ENCODE results near the gene ARHGDIA.

ARHGDIA gene

GRCh38 chr17:81905993-81906392, 34.9 kb upstream of the ARHGDIA start:
- no peak for DNase-seq (ENCODE audit: low spot score)

GRCh38 chr17:81905424-81905875, 34.3 kb upstream of the ARHGDIA start:
- no peak for DNase-seq (ENCODE audit: low spot score)

GRCh38 chr17:81904600-81905423, 33.7 kb upstream of the ARHGDIA start:
- DNase-seq (ENCODE audit: low spot score) = no peak

- DNase-seq (ENCODE audit: low spot score) = no peak
Measured at GRCh38 chr17:81903896-81904599, 32.9 kb upstream of the ARHGDIA start.

- DNase-seq (ENCODE audit: low spot score) = no peak
Measured at GRCh38 chr17:81903415-81903831, 32.3 kb upstream of the ARHGDIA start.

GRCh38 chr17:81902653-81903414, 31.7 kb upstream of the ARHGDIA start:
- DNase-seq (ENCODE audit: low spot score) = no peak

- DNase-seq (ENCODE audit: low spot score) = peak; percentile 54
Measured at GRCh38 chr17:81902023-81902652, 31.0 kb upstream of the ARHGDIA start, which contains the start of gene NPB. NPB (plus strand) TSS chr17:81902238; CDS start chr17:81902278, 40 bp downstream.

GRCh38 chr17:81901167-81902022, 30.3 kb upstream of the ARHGDIA start:
- no peak for DNase-seq (ENCODE audit: low spot score)

- DNase-seq (ENCODE audit: low spot score) = no peak
Measured at GRCh38 chr17:81900181-81900820, 29.2 kb upstream of the ARHGDIA start.

GRCh38 chr17:81899514-81900166, 28.5 kb upstream of the ARHGDIA start:
- no peak for DNase-seq (ENCODE audit: low spot score)

- no peak for DNase-seq (ENCODE audit: low spot score)
Measured at GRCh38 chr17:81898885-81899284, 27.7 kb upstream of the ARHGDIA start.

GRCh38 chr17:81898029-81898866, 27.1 kb upstream of the ARHGDIA start:
- no peak for DNase-seq (ENCODE audit: low spot score)

- DNase-seq (ENCODE audit: low spot score) = no peak
Measured at GRCh38 chr17:81895400-81895799, 24.3 kb upstream of the ARHGDIA start.

GRCh38 chr17:81891303-81891552, 20.1 kb upstream of the ARHGDIA start:
- no peak for DNase-seq (ENCODE audit: low spot score)

GRCh38 chr17:81890447-81891302, 19.5 kb upstream of the ARHGDIA start:
- no peak for DNase-seq (ENCODE audit: low spot score)

- DNase-seq (ENCODE audit: low spot score) = no peak
Measured at GRCh38 chr17:81889602-81890001, 18.5 kb upstream of the ARHGDIA start.

GRCh38 chr17:81888988-81889595, 18.0 kb upstream of the ARHGDIA start:
- no peak for DNase-seq (ENCODE audit: low spot score)
